NCI-H1417 (cell line): ENCODE results near the gene OPCML.

Source experiments
- DNase-seq, 3 experiments: peaks; one replicate each; lab custom pipeline; 2025; lab: John Stamatoyannopoulos, UW

Gene OPCML

GRCh38 chr11:133531971-133532651 is at the start of gene OPCML:
Gene OPCML, minus strand, starts transcription at chr11:133532501.
- DNase-seq = peak in 1 of 3 experiments; percentile 33

- no peak for DNase-seq
These were observed 48.8 kb upstream of the OPCML start for GRCh38 chr11:133581091-133581490.

GRCh38 chr11:133579165-133580031 is 47.1 kb upstream of the OPCML start:
- peak in 2 of 3 experiments; percentile 6 to 19 for DNase-seq

GRCh38 chr11:133577403-133577802 is 45.1 kb upstream of the OPCML start:
- DNase-seq = no peak

GRCh38 chr11:133576351-133576750 is 44.0 kb upstream of the OPCML start:
- no peak for DNase-seq

GRCh38 chr11:133573081-133573480 is 40.8 kb upstream of the OPCML start:
- DNase-seq = no peak

GRCh38 chr11:133570376-133570775 is 38.1 kb upstream of the OPCML start:
- DNase-seq = peak in 1 of 3 experiments; percentile 28

- DNase-seq = no peak
These were observed 31.3 kb upstream of the OPCML start for GRCh38 chr11:133563505-133564025.

GRCh38 chr11:133560472-133560855 is 28.2 kb upstream of the OPCML start:
- no peak for DNase-seq

GRCh38 chr11:133559833-133560471 is 27.7 kb upstream of the OPCML start:
- DNase-seq = no peak

GRCh38 chr11:133559382-133559781 is 27.1 kb upstream of the OPCML start:
- peak in 2 of 3 experiments; percentile 30 to 68 for DNase-seq

GRCh38 chr11:133555034-133555433 is 22.7 kb upstream of the OPCML start:
- no peak for DNase-seq

- no peak for DNase-seq
These were observed 21.8 kb upstream of the OPCML start for GRCh38 chr11:133553885-133554740.

GRCh38 chr11:133552938-133553337 is 20.6 kb upstream of the OPCML start:
- no peak for DNase-seq

- no peak for DNase-seq
These were observed 18.8 kb upstream of the OPCML start for GRCh38 chr11:133551064-133551463.

GRCh38 chr11:133549826-133550225 is 17.5 kb upstream of the OPCML start:
- DNase-seq = no peak

- DNase-seq = no peak
These were observed 16.3 kb upstream of the OPCML start for GRCh38 chr11:133548641-133549040.

- no peak for DNase-seq
These were observed 15.7 kb upstream of the OPCML start for GRCh38 chr11:133547808-133548494.

- no peak for DNase-seq
These were observed 13.0 kb upstream of the OPCML start for GRCh38 chr11:133545199-133545803.

- no peak for DNase-seq
These were observed 9.4 kb upstream of the OPCML start for GRCh38 chr11:133541720-133542095.
